NCI-H1694 treated with DMSO at 0.1 percent for 48 hours (cell line): ENCODE measurements around the gene BTF3.
"Not testable (repeated sequence)": the region's sequence is repeated elsewhere in the genome, so short reads cannot be mapped to it uniquely, and the experiment has no call there.

ENCODE experiments used
- DNase-seq: peaks from one replicate; lab custom pipeline; 2025; lab: John Stamatoyannopoulos, UW

Gene BTF3

GRCh38 chr5:73486119-73486899 is 11.9 kb upstream of the BTF3 start:
- DNase-seq: no peak

- not testable (repeated sequence) for DNase-seq
Observed at GRCh38 chr5:73487257-73487656, 11.0 kb upstream of the BTF3 start.

- no peak for DNase-seq
Observed at GRCh38 chr5:73487815-73488214, 10.4 kb upstream of the BTF3 start.

GRCh38 chr5:73488806-73489205 is 9.4 kb upstream of the BTF3 start:
- DNase-seq: no peak

GRCh38 chr5:73490088-73490487 is 8.2 kb upstream of the BTF3 start:
- DNase-seq: no peak

- no peak for DNase-seq
Observed at GRCh38 chr5:73491155-73491554, 7.1 kb upstream of the BTF3 start.

GRCh38 chr5:73493421-73493820 is 4.8 kb upstream of the BTF3 start:
- DNase-seq: no peak

- DNase-seq: no peak
Observed at GRCh38 chr5:73494721-73495120, 3.5 kb upstream of the BTF3 start.

- DNase-seq: no peak
Observed at GRCh38 chr5:73495772-73496335, 2.4 kb upstream of the BTF3 start.

- peak; percentile 82 for DNase-seq
Observed at GRCh38 chr5:73496984-73497457, 1.2 kb upstream of the BTF3 start.

GRCh38 chr5:73497497-73498056 is 665 bp upstream of the BTF3 start:
- DNase-seq: no peak

GRCh38 chr5:73499187-73499586 is 945 bp downstream of the BTF3 start:
- no peak for DNase-seq

- no peak for DNase-seq
Observed at GRCh38 chr5:73499756-73500155, 1.5 kb downstream of the BTF3 start.

- no peak for DNase-seq
Observed at GRCh38 chr5:73501406-73501805, 3.2 kb downstream of the BTF3 start.

GRCh38 chr5:73506459-73506955 is 8.3 kb downstream of the BTF3 start:
- DNase-seq: no peak

- DNase-seq: no peak
Observed at GRCh38 chr5:73507062-73507461, 8.8 kb downstream of the BTF3 start.

- not testable (repeated sequence) for DNase-seq
Observed at GRCh38 chr5:73508521-73508920, 10.3 kb downstream of the BTF3 start.

- DNase-seq: no peak
Observed at GRCh38 chr5:73513996-73514395, 15.8 kb downstream of the BTF3 start.

- DNase-seq: no peak
Observed at GRCh38 chr5:73514418-73514817, 16.2 kb downstream of the BTF3 start.

- no peak for DNase-seq
Observed at GRCh38 chr5:73515232-73515631, 17.0 kb downstream of the BTF3 start.

GRCh38 chr5:73519531-73520283 is 21.5 kb downstream of the BTF3 start:
- peak; percentile 66 for DNase-seq

- DNase-seq: no peak
Observed at GRCh38 chr5:73522989-73523388, 24.7 kb downstream of the BTF3 start.
